Measurements from ENCODE around the gene DNAH17. TPM values are rescaled to one million over a fixed set of nuclear protein-coding genes. Genes with fewer than 3 reads are reported as not detected.

DNAH17 gene
- total RNA-seq, 2 donors from 2014 or later: 0.13 to 0.64 TPM

GRCh38 chr17:78619334-78619733 is 42.1 kb upstream of the DNAH17 start:
- Mint-ChIP-seq H3K9me3 (peaks cover 9% of the 10 kb centered on the region), H3K36me3 (ENCODE audit: low read depth) (no peaks in the 10 kb centered on the region), H3K27me3 (ENCODE audit: insufficient read depth) (peaks cover 4% of the 10 kb centered on the region), H3K4me1 (no peaks in the 10 kb centered on the region), H3K27ac (no peak overlapping the region), H3K4me3 (no peak overlapping the region)
- Histone ChIP-seq H3K36me3 (ENCODE audit: control insufficient read depth, insufficient read depth, low read length) (no peaks in the 10 kb centered on the region), H3K9me3 (ENCODE audit: control insufficient read depth, low read length) (no peaks in the 10 kb centered on the region), H3K4me3 (ENCODE audit: low read length) (no peak overlapping the region), H3K27me3 (ENCODE audit: control insufficient read depth, insufficient read depth, low read length, poor library complexity, severe bottlenecking) (no peaks in the 10 kb centered on the region), H3K4me1 (ENCODE audit: control insufficient read depth, insufficient read depth, low read length) (no peaks in the 10 kb centered on the region), H3K9ac (ENCODE audit: extremely low read depth, low read length, poor library complexity, severe bottlenecking) (no peak overlapping the region), H3K27ac (ENCODE audit: low read depth, low read length) (no peak overlapping the region)
- TF ChIP-seq, protein P1, sequence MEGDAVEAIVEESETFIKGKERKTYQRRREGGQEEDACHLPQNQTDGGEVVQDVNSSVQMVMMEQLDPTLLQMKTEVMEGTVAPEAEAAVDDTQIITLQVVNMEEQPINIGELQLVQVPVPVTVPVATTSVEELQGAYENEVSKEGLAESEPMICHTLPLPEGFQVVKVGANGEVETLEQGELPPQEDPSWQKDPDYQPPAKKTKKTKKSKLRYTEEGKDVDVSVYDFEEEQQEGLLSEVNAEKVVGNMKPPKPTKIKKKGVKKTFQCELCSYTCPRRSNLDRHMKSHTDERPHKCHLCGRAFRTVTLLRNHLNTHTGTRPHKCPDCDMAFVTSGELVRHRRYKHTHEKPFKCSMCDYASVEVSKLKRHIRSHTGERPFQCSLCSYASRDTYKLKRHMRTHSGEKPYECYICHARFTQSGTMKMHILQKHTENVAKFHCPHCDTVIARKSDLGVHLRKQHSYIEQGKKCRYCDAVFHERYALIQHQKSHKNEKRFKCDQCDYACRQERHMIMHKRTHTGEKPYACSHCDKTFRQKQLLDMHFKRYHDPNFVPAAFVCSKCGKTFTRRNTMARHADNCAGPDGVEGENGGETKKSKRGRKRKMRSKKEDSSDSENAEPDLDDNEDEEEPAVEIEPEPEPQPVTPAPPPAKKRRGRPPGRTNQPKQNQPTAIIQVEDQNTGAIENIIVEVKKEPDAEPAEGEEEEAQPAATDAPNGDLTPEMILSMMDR (conservative IDR thresholded peaks at IDR 0.05): no peak
- WGBS, 2 experiments (ENCODE audit: insufficient coverage in 1 of 2, insufficient read length in 1 of 2): 96 to 100% methylated on average over 2 to 5 of the region's 5 CpGs
- DNase-seq: no peak

- no peak overlapping the region for H3K27ac Mint-ChIP-seq
- Histone ChIP-seq H3K9ac (ENCODE audit: extremely low read depth, low read length, poor library complexity, severe bottlenecking) (no peak overlapping the region), H3K4me3 (ENCODE audit: low read length) (no peak overlapping the region), H3K27ac (ENCODE audit: low read depth, low read length) (no peak overlapping the region), H3K36me3 (ENCODE audit: control insufficient read depth, insufficient read depth, low read length) (no peaks in the 10 kb centered on the region), H3K27me3 (ENCODE audit: control insufficient read depth, insufficient read depth, low read length, poor library complexity, severe bottlenecking) (no peaks in the 10 kb centered on the region), H3K4me1 (ENCODE audit: control insufficient read depth, insufficient read depth, low read length) (no peaks in the 10 kb centered on the region), H3K9me3 (ENCODE audit: control insufficient read depth, low read length) (no peaks in the 10 kb centered on the region)
- TF ChIP-seq, protein P1 (conservative IDR thresholded peaks at IDR 0.05): no peak
- H3K36me3 Mint-ChIP-seq (ENCODE audit: low read depth): no peaks in the 10 kb centered on the region
- no peak overlapping the region for H3K4me3 Mint-ChIP-seq
- no peaks in the 10 kb centered on the region for H3K4me1 Mint-ChIP-seq
- peaks cover 4% of the 10 kb centered on the region for H3K27me3 Mint-ChIP-seq (ENCODE audit: insufficient read depth)
- WGBS, 2 experiments (ENCODE audit: insufficient coverage in 1 of 2, insufficient read length in 1 of 2): 82 to 88% methylated on average over 15 to 20 of the region's 20 CpGs
- peaks cover 11% of the 10 kb centered on the region for H3K9me3 Mint-ChIP-seq
- no peak for DNase-seq
Observed at GRCh38 chr17:78618264-78619066, 41.3 kb upstream of the DNAH17 start.

DNA sequence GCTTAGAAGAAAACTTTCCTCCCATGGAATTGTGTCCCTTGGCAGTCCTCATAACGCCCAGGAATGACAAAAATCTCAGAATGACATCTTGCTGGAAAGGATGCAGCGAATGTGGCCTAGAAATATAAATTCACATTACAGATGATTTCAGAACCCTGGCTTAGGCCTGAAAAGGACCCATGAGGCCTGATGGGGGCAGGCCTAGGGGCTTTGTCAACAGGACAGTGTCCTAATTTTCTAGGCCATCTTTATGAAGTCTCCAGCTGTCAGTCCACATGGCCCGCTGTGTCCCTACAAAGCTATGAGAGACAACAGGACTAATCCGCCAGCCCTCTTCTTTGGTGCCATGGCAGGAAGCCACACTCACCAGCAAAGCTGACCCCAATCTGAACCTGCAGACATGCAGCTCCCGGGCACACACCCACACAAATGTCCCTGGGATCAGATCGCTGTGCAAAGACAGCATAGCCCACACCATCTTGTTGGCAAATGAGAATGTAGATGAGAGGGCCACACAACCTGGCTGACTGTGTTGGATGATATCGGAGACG is 40.4 kb upstream of the DNAH17 start:
- H3K27ac Mint-ChIP-seq: no peak overlapping the region

More for the DNA sequence above, 40.4 kb upstream of the DNAH17 start:
- Histone ChIP-seq H3K9me3 (ENCODE audit: control insufficient read depth, low read length) (no peaks in the 10 kb centered on the region), H3K4me1 (ENCODE audit: control insufficient read depth, insufficient read depth, low read length) (no peaks in the 10 kb centered on the region), H3K27ac (ENCODE audit: low read depth, low read length) (no peak overlapping the region), H3K4me3 (ENCODE audit: low read length) (no peak overlapping the region), H3K27me3 (ENCODE audit: control insufficient read depth, insufficient read depth, low read length, poor library complexity, severe bottlenecking) (no peaks in the 10 kb centered on the region), H3K9ac (ENCODE audit: extremely low read depth, low read length, poor library complexity, severe bottlenecking) (no peak overlapping the region), H3K36me3 (ENCODE audit: control insufficient read depth, insufficient read depth, low read length) (no peaks in the 10 kb centered on the region)
- 94% methylated on average over 7 to 8 of the region's 8 CpGs for WGBS, 2 experiments (ENCODE audit: insufficient coverage in 1 of 2, insufficient read length in 1 of 2)
- DNase-seq: no peak
- Mint-ChIP-seq H3K36me3 (ENCODE audit: low read depth) (no peaks in the 10 kb centered on the region), H3K27me3 (ENCODE audit: insufficient read depth) (peaks cover 2% of the 10 kb centered on the region), H3K4me3 (no peak overlapping the region), H3K9me3 (peaks cover 11% of the 10 kb centered on the region), H3K4me1 (no peaks in the 10 kb centered on the region)
- TF ChIP-seq, protein P1 (conservative IDR thresholded peaks at IDR 0.05): no peak

All from endodermal cell (in vitro differentiated cells).